Mesendoderm (in vitro differentiated cells): Measurements from ENCODE around the gene ZNF423. TPM values are rescaled to one million over a fixed set of nuclear protein-coding genes. Genes with fewer than 3 reads are reported as not detected.

Source experiments
- DNase-seq: peaks from one replicate; pipeline ENCODE4 v3.0.0; 2013
- H2AK5ac ChIP-seq: 2 replicates; pipeline ENCODE4 v1.6.1; 2013; ENCODE audit warnings: low read length, inconsistent platforms
- H2BK120ac ChIP-seq: 2 replicates; pipeline ENCODE4 v1.6.1; 2013; ENCODE audit warnings: low read depth, mild to moderate bottlenecking, low read length, moderate library complexity, mixed read lengths
- H2BK15ac ChIP-seq: replicated peaks from 2 replicates; pipeline ENCODE4 v1.6.1; 2013; ENCODE audit warnings: low read depth, mild to moderate bottlenecking, moderate library complexity
- H2BK5ac ChIP-seq: 2 replicates; pipeline ENCODE4 v1.6.1; 2013; ENCODE audit warnings: low read length, inconsistent platforms
- H3K18ac ChIP-seq: 2 replicates; pipeline ENCODE4 v1.6.1; 2013; ENCODE audit warnings: mild to moderate bottlenecking, low read length, mixed read lengths
- H3K23ac ChIP-seq: one replicate; pipeline ENCODE4 v1.6.1; 2013; ENCODE audit warnings: low read length
- H3K27ac ChIP-seq: 2 replicates; pipeline ENCODE4 v1.5.1; 2013; ENCODE audit warnings: low read depth, mild to moderate bottlenecking, inconsistent platforms, low read length, moderate library complexity
- H3K27me3 ChIP-seq: 2 replicates; pipeline ENCODE4 v1.6.1; 2013; ENCODE audit warnings: low read length, control low read depth, mild to moderate bottlenecking, inconsistent platforms; ENCODE audit not compliant: insufficient read depth, poor library complexity
- H3K36me3 ChIP-seq: 2 replicates; pipeline ENCODE4 v1.6.1; 2013; ENCODE audit warnings: low read length, inconsistent platforms; ENCODE audit not compliant: control insufficient read depth, insufficient read depth
- H3K4ac ChIP-seq: one replicate; pipeline ENCODE4 v1.6.1; 2013; ENCODE audit warnings: low read depth, mild to moderate bottlenecking, low read length, moderate library complexity
- H3K4me1 ChIP-seq: 2 replicates; pipeline ENCODE4 v1.6.1; 2013; ENCODE audit warnings: low read depth, low read length, inconsistent platforms; ENCODE audit not compliant: control insufficient read depth
- H3K4me2 ChIP-seq: 2 replicates; pipeline ENCODE4 v1.6.1; 2013; ENCODE audit warnings: low read length
- H3K4me3 ChIP-seq: 2 replicates; pipeline ENCODE4 v1.5.1; 2013; ENCODE audit warnings: mild to moderate bottlenecking, low read length
- H3K56ac ChIP-seq: one replicate; pipeline ENCODE4 v1.6.1; 2013; ENCODE audit warnings: low read length
- H3K79me1 ChIP-seq: 2 replicates; pipeline ENCODE4 v1.6.1; 2013; ENCODE audit warnings: low read length, inconsistent platforms
- H3K79me2 ChIP-seq: 2 replicates; pipeline ENCODE4 v1.6.1; 2013; ENCODE audit warnings: mild to moderate bottlenecking, low read length; ENCODE audit not compliant: control insufficient read depth, insufficient read depth
- H3K9ac ChIP-seq: 2 replicates; pipeline ENCODE4 v1.6.1; 2013; ENCODE audit warnings: low read length, inconsistent platforms
- H4K5ac ChIP-seq: one replicate; pipeline ENCODE4 v1.6.1; 2013; ENCODE audit warnings: low read length
- H4K8ac ChIP-seq: one replicate; pipeline ENCODE4 v1.6.1; 2013; ENCODE audit warnings: low read depth, mild to moderate bottlenecking, control low read depth, low read length, moderate library complexity
- WGBS: extraction: QIAGEN DNeasy Blood & Tissue Kit; methylation state at CpG from one replicate; pipeline ENCODE4 v1.1.7; 2013; ENCODE audit warnings: low lambda C conversion rate, missing lambda C conversion rate; ENCODE audit not compliant: insufficient coverage; ENCODE audit errors: extremely low coverage; 5-methylcytosine and 5-hydroxymethylcytosine counted together
- polyA plus RNA-seq, 2 experiments: library from polyadenylated mRNA; stranded (reverse); fragments of 200-250 nt; gene quantifications; one replicate each; pipeline ENCODE4 v1.2.3, GENCODE V29; 2013

The ZNF423 gene
- polyA plus RNA-seq (2013, experiment 1 of 2) = 26.3 TPM
- polyA plus RNA-seq (2013, experiment 2 of 2) = 27.6 TPM

- H4K8ac ChIP-seq = peak within 1 kb of the TSS; percentile 91
- no CpG with 5 or more reads among the region's 70 CpGs for WGBS
- H3K23ac ChIP-seq = peak within 1 kb of the TSS; percentile 66
- peaks cover 20% of the 10 kb centered on the region for H3K4me1 ChIP-seq
- H3K9ac ChIP-seq = peak within 1 kb of the TSS; percentile 91
- H3K79me2 ChIP-seq = peaks cover 37% of the 10 kb centered on the region
- H2AK5ac ChIP-seq = no peak within 1 kb of the TSS
- H3K4ac ChIP-seq = peak within 1 kb of the TSS; percentile 99
- peaks cover 10% of the 10 kb centered on the region for H3K79me1 ChIP-seq
- H3K4me2 ChIP-seq = peak within 1 kb of the TSS; percentile 86
- H3K18ac ChIP-seq = peak within 1 kb of the TSS; percentile 100
- peak within 1 kb of the TSS; percentile 98 for H3K27ac ChIP-seq
- DNase-seq = peak; percentile 68
- H3K36me3 ChIP-seq = no peaks in the 10 kb centered on the region
- H2BK5ac ChIP-seq = peak within 1 kb of the TSS; percentile 45
- H3K56ac ChIP-seq = peak within 1 kb of the TSS; percentile 91
- H2BK15ac ChIP-seq = no peak within 1 kb of the TSS
- H2BK120ac ChIP-seq = peak within 1 kb of the TSS; percentile 79
- H3K27me3 ChIP-seq = no peaks in the 10 kb centered on the region
- H3K4me3 ChIP-seq = peak within 1 kb of the TSS; percentile 65
- H4K5ac ChIP-seq = no peak within 1 kb of the TSS
These were observed at the start of gene ZNF423 for GRCh38 chr16:49855822-49856671. ZNF423 (minus strand) TSS chr16:49856112; CDS start chr16:49855774, 338 bp downstream.

GRCh38 chr16:49904348-49905062 lies 48.6 kb upstream of the ZNF423 start:
- no peak overlapping the region for H4K5ac ChIP-seq
- H3K18ac ChIP-seq = no peak overlapping the region
- no peak overlapping the region for H3K27ac ChIP-seq
- no peaks in the 10 kb centered on the region for H3K27me3 ChIP-seq
- H3K4me2 ChIP-seq = no peak overlapping the region
- H3K4me1 ChIP-seq = no peaks in the 10 kb centered on the region
- no peak overlapping the region for H2AK5ac ChIP-seq
- no peak overlapping the region for H3K4ac ChIP-seq
- no peak for DNase-seq
- H2BK5ac ChIP-seq = no peak overlapping the region
- WGBS = no CpG with 5 or more reads among the region's 9 CpGs
- no peak overlapping the region for H3K56ac ChIP-seq
- no peak overlapping the region for H3K23ac ChIP-seq
- H3K36me3 ChIP-seq = no peaks in the 10 kb centered on the region
- H3K4me3 ChIP-seq = no peak overlapping the region
- H2BK120ac ChIP-seq = no peak overlapping the region
- H3K9ac ChIP-seq = no peak overlapping the region
- no peaks in the 10 kb centered on the region for H3K79me1 ChIP-seq
- H4K8ac ChIP-seq = no peak overlapping the region
- H3K79me2 ChIP-seq = no peaks in the 10 kb centered on the region
- no peak overlapping the region for H2BK15ac ChIP-seq

GRCh38 chr16:49902908-49903307 lies 47.0 kb upstream of the ZNF423 start:
- H4K8ac ChIP-seq = no peak overlapping the region
- no peak overlapping the region for H3K27ac ChIP-seq
- no peak for DNase-seq
- H4K5ac ChIP-seq = no peak overlapping the region
- no peak overlapping the region for H3K4me2 ChIP-seq
- no peak overlapping the region for H2BK5ac ChIP-seq
- H3K4me3 ChIP-seq = no peak overlapping the region
- no peak overlapping the region for H2BK15ac ChIP-seq
- no peak overlapping the region for H3K9ac ChIP-seq
- no peak overlapping the region for H3K18ac ChIP-seq
- H3K36me3 ChIP-seq = no peaks in the 10 kb centered on the region
- H3K79me1 ChIP-seq = no peaks in the 10 kb centered on the region
- no peaks in the 10 kb centered on the region for H3K27me3 ChIP-seq
- no CpG with 5 or more reads among the region's 5 CpGs for WGBS
- no peaks in the 10 kb centered on the region for H3K4me1 ChIP-seq
- H2BK120ac ChIP-seq = no peak overlapping the region
- no peak overlapping the region for H3K23ac ChIP-seq
- no peak overlapping the region for H2AK5ac ChIP-seq
- H3K79me2 ChIP-seq = no peaks in the 10 kb centered on the region
- H3K56ac ChIP-seq = no peak overlapping the region
- no peak overlapping the region for H3K4ac ChIP-seq

- Histone ChIP-seq H3K56ac (no peak overlapping the region), H3K4me1 (no peaks in the 10 kb centered on the region), H2BK120ac (no peak overlapping the region), H3K79me2 (no peaks in the 10 kb centered on the region), H4K5ac (no peak overlapping the region), H3K4me2 (no peak overlapping the region), H3K4ac (no peak overlapping the region), H4K8ac (no peak overlapping the region), H3K27me3 (no peaks in the 10 kb centered on the region), H3K9ac (no peak overlapping the region), H3K23ac (no peak overlapping the region), H3K4me3 (no peak overlapping the region), H2BK15ac (no peak overlapping the region), H3K18ac (no peak overlapping the region), H3K36me3 (no peaks in the 10 kb centered on the region), H3K79me1 (no peaks in the 10 kb centered on the region), H2AK5ac (no peak overlapping the region), H3K27ac (no peak overlapping the region), H2BK5ac (no peak overlapping the region)
- WGBS = no CpG with 5 or more reads among the region's 9 CpGs
- DNase-seq = no peak
These were observed 45.8 kb upstream of the ZNF423 start for GRCh38 chr16:49901711-49902110.

GRCh38 chr16:49900875-49901274 lies 45.0 kb upstream of the ZNF423 start:
- H3K4ac ChIP-seq = no peak overlapping the region
- no peak overlapping the region for H4K8ac ChIP-seq
- H3K36me3 ChIP-seq = no peaks in the 10 kb centered on the region
- no peak overlapping the region for H2BK15ac ChIP-seq
- no peak overlapping the region for H2BK5ac ChIP-seq
- no peak overlapping the region for H2BK120ac ChIP-seq
- no peak overlapping the region for H3K56ac ChIP-seq
- no peak for DNase-seq
- H3K79me1 ChIP-seq = no peaks in the 10 kb centered on the region
- no peaks in the 10 kb centered on the region for H3K27me3 ChIP-seq
- H3K27ac ChIP-seq = no peak overlapping the region
- no peak overlapping the region for H3K9ac ChIP-seq
- H3K79me2 ChIP-seq = no peaks in the 10 kb centered on the region
- H3K23ac ChIP-seq = no peak overlapping the region
- H3K4me1 ChIP-seq = no peaks in the 10 kb centered on the region
- no peak overlapping the region for H3K4me3 ChIP-seq
- no peak overlapping the region for H3K4me2 ChIP-seq
- H3K18ac ChIP-seq = no peak overlapping the region
- no CpG with 5 or more reads among the region's 7 CpGs for WGBS
- no peak overlapping the region for H4K5ac ChIP-seq
- H2AK5ac ChIP-seq = no peak overlapping the region
